ENCODE results near the gene INS.
"Not testable (repeated sequence)": the region's sequence is repeated elsewhere in the genome, so short reads cannot be mapped to it uniquely, and the experiment has no call there.

INS gene

DNA sequence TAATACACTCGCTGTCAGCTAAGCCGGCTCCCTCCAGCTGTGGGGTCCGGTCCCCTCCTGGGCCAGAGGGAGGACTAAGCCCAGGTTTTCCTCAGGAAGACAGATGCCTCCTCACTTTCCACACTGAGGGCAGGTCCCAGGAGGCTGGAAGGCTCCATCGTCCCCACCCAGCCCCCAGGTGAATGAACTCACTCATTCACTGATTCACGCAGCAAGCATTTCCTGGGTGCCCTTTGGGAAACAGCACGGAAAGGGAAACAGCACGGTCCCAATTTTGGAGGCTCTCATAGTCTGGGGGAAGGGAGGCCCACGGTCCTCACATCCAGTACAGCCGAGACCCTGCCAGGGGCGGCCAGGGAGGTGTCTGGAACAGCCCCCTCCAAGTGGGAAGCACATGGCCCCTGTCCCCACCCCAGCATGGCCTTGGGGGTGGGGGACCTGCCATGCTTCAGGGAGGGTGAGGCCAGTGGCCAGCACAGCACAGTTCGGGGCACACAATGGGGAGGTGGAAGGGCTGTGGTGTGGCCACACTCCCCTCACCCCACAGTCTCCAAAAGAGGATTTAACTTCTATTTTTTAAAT is 19.9 kb upstream of the INS start:
- no peak for DNase-seq (ENCODE audit: low read depth in 2 of 2)

DNA sequence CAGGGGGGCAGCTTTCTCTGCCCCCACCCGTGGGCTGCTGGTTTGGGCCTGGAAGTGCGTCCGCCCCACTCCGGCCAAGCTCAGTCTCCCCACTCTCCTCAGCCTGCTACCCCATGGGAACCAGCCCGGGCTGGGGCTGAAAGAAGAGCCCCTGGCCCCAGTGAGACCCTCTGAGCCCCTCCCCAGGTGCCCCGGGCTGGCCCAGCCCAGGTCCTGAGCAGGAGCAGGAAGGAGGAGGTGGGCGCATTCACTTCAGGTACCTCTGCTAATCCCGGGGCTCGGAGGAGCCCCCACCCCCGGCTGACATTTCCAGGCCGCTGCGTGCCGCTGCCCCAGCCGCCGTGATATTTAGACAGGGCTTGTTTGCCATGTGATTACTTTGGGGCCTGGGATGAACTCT is 19.3 kb upstream of the INS start:
- DNase-seq (ENCODE audit: low read depth in 2 of 2) = no peak

- no peak for DNase-seq (ENCODE audit: low read depth in 2 of 2)
Measured at GRCh38 chr11:2179516-2179915, 18.5 kb upstream of the INS start.

DNA sequence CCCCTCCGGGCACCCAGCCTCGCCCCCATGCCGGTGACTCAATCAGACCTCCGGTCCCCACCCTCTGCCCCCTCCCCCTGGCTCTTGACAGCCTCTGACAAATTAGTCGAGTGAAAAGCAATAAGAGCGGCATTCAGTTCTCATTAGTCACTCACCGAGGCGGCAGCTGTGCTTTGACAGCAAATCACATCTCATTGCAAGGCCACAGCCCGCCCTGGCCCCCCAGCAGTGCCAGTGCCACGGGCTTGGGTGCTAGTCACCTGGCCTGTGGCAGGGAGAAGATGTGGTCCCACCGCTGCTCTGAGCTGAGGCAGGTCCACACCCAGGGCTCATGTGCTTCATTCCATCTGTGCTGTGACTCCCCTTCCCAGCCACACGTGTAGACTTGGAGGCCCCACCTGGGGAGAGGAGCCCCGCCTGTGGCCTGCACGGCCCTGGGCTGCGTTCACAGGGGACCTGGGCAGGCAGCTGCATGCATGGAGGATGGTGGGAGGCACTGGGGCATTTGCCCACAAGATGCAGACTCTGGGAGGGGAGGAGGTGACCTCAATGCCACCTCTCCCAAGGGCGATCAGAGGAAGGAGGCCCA is 18.0 kb upstream of the INS start:
- DNase-seq (ENCODE audit: low read depth in 2 of 2) = no peak

GRCh38 chr11:2178055-2178773 is 17.2 kb upstream of the INS start:
- not testable (repeated sequence) for DNase-seq (ENCODE audit: low read depth in 2 of 2)

GRCh38 chr11:2177076-2177475 is 16.1 kb upstream of the INS start:
- DNase-seq (ENCODE audit: low read depth in 2 of 2) = no peak

- DNase-seq (ENCODE audit: low read depth in 2 of 2) = no peak
Measured at GRCh38 chr11:2176389-2176900, 15.4 kb upstream of the INS start.

GRCh38 chr11:2175659-2176058 is 14.7 kb upstream of the INS start:
- no peak for DNase-seq (ENCODE audit: low read depth in 2 of 2)

DNA sequence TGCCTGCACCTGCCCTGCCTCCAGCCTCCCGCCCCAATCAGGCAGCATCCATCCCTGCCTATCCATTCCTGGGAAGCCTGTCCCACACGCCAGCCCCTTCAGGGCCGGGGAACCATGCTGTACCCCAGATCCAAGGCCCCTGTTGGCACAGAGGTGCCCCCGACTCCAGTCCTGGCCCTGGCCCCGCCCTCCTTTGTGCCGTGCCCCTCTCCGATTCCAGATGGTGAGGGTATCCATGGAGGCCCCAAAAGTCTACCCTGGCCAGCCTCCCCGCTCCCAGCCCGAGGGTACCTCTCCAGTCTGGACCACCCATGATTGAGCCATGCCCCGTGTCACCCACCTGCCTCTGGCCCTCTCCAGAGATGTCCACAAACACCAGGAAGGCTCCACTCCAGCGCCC is 13.4 kb upstream of the INS start:
- no peak for DNase-seq (ENCODE audit: low read depth in 2 of 2)

- no peak for DNase-seq (ENCODE audit: low read depth in 2 of 2)
Measured at GRCh38 chr11:2173761-2174160, 12.8 kb upstream of the INS start.

GRCh38 chr11:2173150-2173693 is 12.2 kb upstream of the INS start:
- no peak for DNase-seq (ENCODE audit: low read depth in 2 of 2)

DNA sequence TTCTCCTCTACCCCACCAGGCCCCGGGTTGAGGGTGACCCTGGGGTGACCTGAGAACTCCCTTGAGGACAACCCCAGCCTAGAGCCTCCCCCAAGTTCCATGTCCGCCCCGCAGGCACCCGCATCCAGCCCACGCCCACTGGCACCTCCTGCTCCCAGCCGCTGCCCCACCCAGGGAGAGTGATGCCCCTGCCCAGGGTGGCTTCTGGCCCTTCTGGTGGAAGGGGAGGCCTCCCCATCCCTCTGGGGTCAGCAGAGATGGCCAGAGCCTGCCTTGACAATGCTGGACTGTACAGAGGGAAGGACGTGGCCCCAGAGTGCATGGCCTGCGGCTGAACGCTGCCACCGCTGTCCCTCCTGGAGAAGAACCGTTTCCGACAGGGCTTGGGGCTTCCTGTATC is 11.7 kb upstream of the INS start:
- no peak for DNase-seq (ENCODE audit: low read depth in 2 of 2)

GRCh38 chr11:2171591-2172003 is 10.6 kb upstream of the INS start, which contains the start of gene TH:
Gene TH (minus strand): TSS chr11:2171815. CDS start chr11:2171786, 29 bp downstream.
- DNase-seq (ENCODE audit: low read depth in 2 of 2) = no peak

GRCh38 chr11:2169626-2170570 is 8.9 kb upstream of the INS start:
- DNase-seq (ENCODE audit: low read depth in 2 of 2) = no peak

GRCh38 chr11:2169005-2169378 is 8.0 kb upstream of the INS start:
- DNase-seq (ENCODE audit: low read depth in 2 of 2) = no peak

DNA sequence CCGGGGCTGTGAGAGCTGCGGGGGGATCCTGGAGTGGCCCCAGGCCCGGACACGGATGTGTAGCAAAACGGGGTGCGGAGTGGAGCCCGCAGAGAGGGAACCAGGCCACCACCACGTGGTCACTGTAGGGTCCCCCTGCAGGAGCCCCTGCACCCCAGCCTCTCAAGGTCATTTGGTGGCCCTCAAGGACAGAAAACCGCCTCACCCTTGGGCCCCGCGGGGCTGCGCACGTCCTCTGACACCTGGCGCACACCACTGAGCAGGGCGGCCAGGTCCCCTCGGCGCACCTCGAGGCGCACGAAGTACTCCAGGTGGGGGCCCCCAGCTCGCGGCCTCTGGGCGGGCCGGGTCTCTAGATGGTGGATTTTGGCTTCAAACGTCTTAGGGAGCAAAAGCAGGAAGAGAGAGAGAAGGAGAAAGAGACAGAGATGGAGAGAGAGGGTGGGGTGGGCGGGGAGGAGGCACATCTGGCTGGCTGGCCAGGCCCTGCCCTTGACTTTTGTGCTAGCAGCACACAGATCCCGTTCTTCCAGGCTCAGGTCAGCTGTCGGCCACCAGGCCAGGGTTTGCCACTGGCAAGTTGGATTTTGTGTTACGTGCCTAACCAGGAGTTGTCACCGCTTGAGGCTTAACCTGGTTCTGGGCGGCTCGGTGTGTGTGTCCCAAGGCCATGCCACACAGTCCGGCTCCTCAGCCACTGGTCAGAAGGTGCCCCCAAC is 7.4 kb upstream of the INS start:
- DNase-seq (ENCODE audit: low read depth in 2 of 2) = no peak

- DNase-seq (ENCODE audit: low read depth in 2 of 2) = no peak
Measured at GRCh38 chr11:2167141-2168045, 6.4 kb upstream of the INS start.

DNA sequence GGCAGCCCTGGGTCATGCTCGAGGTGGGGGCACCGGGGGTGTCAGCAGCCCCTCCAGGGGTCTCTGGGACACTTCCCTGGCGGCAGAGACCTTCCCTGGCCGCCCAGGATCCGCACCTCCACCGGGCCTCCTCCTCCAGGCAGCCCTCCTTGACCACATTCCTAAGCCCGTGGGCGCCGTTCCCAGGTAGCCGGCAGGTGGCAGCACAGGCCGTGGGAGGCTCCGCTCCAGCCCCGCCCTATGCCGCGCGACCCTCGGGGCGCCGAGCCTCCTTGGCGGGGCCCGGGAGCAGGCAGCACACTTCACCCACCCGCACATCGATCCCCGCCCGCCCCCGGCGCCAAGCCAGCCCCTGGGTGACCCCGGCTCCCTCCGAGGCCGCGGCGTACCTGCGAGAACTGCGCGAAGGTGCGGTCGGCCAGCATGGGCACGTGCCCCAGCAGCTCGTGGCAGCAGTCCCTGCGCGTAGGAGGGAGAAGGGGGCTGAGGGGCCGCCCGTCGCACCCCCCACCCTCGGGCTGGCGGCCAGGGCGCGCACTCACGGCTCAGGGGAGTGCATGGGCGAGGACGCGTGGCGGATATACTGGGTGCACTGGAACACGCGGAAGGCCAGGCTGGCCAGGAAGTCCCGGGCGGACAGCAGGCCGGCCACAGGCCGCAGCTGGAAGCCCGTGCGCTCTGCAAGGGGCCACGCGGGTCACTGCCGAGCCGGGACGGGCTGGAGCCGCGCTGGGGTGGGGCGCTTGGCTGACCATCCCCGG is 5.3 kb upstream of the INS start:
- DNase-seq (ENCODE audit: low read depth in 2 of 2) = no peak

- DNase-seq (ENCODE audit: low read depth in 2 of 2) = no peak
Measured at GRCh38 chr11:2165571-2165970, 4.6 kb upstream of the INS start.
